ENCODE measurements around the gene NAP1L1.

- TF ChIP-seq POLR2A (IDR thresholded peaks at IDR 0.05; ENCODE audit: extremely low read depth, insufficient read length) (no peak), MAX (IDR thresholded peaks at IDR 0.05; ENCODE audit: low read depth, low read length) (no peak), CTCF (IDR thresholded peaks at IDR 0.05; ENCODE audit: low read depth, low read length) (no peak)
Measured at GRCh38 chr12:76065917-76066316, 18.6 kb downstream of the NAP1L1 start.
